Measurements from ENCODE around the gene STARD13. TPM values are rescaled to one million over a fixed set of nuclear protein-coding genes. Genes with fewer than 3 reads are reported as not detected.

Gene STARD13
- total RNA-seq, 1 donor from 2014 or later: 2.0 TPM

DNA sequence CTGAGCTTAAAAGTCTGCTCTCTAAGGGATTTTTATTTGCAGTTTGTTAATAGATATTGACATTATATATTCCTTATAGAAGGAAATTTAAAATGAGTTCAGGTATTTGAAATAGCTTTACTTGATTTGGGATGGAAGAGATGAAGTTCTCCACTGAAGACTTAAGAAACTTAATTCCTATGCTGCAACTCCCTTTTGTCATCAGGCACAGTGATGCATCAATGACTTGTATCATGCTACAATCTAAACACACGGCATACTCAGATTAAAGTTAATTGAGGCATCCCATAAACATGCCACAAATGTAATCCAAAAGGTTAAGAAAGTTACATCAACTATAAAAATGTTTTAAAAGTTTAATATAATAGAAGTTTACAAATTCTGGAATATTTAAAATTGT is 109.0 kb downstream of the STARD13 start:
- Histone ChIP-seq H3K4me1 (no peaks in the 10 kb centered on the region), H3K27me3 (peaks cover 45% of the 10 kb centered on the region), H3K79me2 (ENCODE audit: low read depth) (no peaks in the 10 kb centered on the region), H3K36me3 (no peaks in the 10 kb centered on the region), H4K20me1 (ENCODE audit: low read depth) (no peaks in the 10 kb centered on the region), H3K4me3 (no peak overlapping the region), H3F3A (ENCODE audit: low read depth) (no peaks in the 10 kb centered on the region), H3K9ac (no peak overlapping the region), H3K27ac (no peak overlapping the region), H3K4me2 (no peak overlapping the region), H3K9me3 (ENCODE audit: low read depth) (no peaks in the 10 kb centered on the region), H2AFZ (replicated peaks) (no peak overlapping the region)
- Mint-ChIP-seq H3K4me3 (no peak overlapping the region), H3K4me1 (peaks cover 5% of the 10 kb centered on the region), H3K36me3 (no peaks in the 10 kb centered on the region), H3K27ac (no peak overlapping the region), H3K27me3 (ENCODE audit: insufficient read depth, low read depth) (no peaks in the 10 kb centered on the region), H3K9me3 (no peaks in the 10 kb centered on the region)
- DNase-seq (ENCODE audit: low spot score): no peak
- TF ChIP-seq EZH2phosphoT487 (IDR thresholded peaks at IDR 0.05): no peak
- TF ChIP-seq EZH2 (IDR thresholded peaks at IDR 0.05): no peak
- TF ChIP-seq, protein P1, sequence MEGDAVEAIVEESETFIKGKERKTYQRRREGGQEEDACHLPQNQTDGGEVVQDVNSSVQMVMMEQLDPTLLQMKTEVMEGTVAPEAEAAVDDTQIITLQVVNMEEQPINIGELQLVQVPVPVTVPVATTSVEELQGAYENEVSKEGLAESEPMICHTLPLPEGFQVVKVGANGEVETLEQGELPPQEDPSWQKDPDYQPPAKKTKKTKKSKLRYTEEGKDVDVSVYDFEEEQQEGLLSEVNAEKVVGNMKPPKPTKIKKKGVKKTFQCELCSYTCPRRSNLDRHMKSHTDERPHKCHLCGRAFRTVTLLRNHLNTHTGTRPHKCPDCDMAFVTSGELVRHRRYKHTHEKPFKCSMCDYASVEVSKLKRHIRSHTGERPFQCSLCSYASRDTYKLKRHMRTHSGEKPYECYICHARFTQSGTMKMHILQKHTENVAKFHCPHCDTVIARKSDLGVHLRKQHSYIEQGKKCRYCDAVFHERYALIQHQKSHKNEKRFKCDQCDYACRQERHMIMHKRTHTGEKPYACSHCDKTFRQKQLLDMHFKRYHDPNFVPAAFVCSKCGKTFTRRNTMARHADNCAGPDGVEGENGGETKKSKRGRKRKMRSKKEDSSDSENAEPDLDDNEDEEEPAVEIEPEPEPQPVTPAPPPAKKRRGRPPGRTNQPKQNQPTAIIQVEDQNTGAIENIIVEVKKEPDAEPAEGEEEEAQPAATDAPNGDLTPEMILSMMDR (IDR thresholded peaks at IDR 0.05): no peak

DNA sequence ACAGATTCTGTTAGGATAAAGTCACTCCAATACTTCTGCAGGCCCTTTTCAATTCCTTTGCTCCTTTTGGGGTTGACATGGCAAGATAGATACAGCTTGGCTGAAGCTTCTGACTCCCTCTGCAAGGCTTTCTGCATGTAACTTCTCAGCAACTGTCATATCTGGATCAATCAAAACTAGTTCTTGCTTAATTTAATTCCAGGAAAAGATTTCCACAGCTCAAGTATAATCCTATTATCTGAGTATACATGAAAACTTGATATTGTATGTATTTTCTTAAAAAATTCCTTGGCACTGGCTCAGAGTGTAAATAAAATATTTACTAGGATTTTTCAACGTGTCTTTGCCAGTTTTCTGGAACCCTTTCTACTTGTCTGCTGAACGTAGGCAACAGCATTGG is 109.6 kb downstream of the STARD13 start:
- no peak for DNase-seq (ENCODE audit: low spot score)
- Histone ChIP-seq H3K9me3 (ENCODE audit: low read depth) (no peaks in the 10 kb centered on the region), H3K4me3 (no peak overlapping the region), H3K27me3 (peaks cover 44% of the 10 kb centered on the region), H3K4me2 (no peak overlapping the region), H4K20me1 (ENCODE audit: low read depth) (no peaks in the 10 kb centered on the region), H3K9ac (no peak overlapping the region), H3K4me1 (no peaks in the 10 kb centered on the region), H2AFZ (replicated peaks) (no peak overlapping the region), H3K36me3 (no peaks in the 10 kb centered on the region), H3F3A (ENCODE audit: low read depth) (no peaks in the 10 kb centered on the region), H3K79me2 (ENCODE audit: low read depth) (no peaks in the 10 kb centered on the region), H3K27ac (no peak overlapping the region)
- Mint-ChIP-seq H3K9me3 (no peaks in the 10 kb centered on the region), H3K4me1 (peaks cover 5% of the 10 kb centered on the region), H3K4me3 (no peak overlapping the region), H3K27ac (no peak overlapping the region), H3K27me3 (ENCODE audit: insufficient read depth, low read depth) (no peaks in the 10 kb centered on the region), H3K36me3 (no peaks in the 10 kb centered on the region)
- no peak for TF ChIP-seq EZH2phosphoT487 (IDR thresholded peaks at IDR 0.05)
- TF ChIP-seq EZH2 (IDR thresholded peaks at IDR 0.05): no peak
- TF ChIP-seq, protein P1 (IDR thresholded peaks at IDR 0.05): no peak

DNA sequence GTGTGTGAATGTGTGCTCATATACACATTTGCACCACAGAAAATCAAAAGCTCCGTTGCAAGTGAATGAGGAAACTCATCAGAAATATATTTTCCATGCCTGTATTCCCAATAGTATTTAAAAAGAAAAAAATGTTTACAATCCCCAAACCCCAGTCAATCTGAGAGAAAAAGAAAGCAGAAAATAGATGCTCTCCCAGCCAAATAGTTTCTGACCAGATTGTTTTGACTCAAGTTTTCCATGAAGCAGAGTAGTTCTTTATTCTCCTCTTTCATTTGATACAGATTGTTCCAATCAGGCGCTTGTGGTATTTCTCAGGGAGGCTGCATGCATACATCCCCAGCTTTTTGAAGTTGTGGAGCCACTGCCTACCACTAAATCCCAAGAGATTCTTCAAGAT is 110.6 kb downstream of the STARD13 start:
- Mint-ChIP-seq H3K9me3 (no peaks in the 10 kb centered on the region), H3K4me3 (no peak overlapping the region), H3K27me3 (ENCODE audit: insufficient read depth, low read depth) (no peaks in the 10 kb centered on the region), H3K27ac (no peak overlapping the region), H3K4me1 (peaks cover 5% of the 10 kb centered on the region), H3K36me3 (no peaks in the 10 kb centered on the region)
- Histone ChIP-seq H3K27me3 (peaks cover 33% of the 10 kb centered on the region), H3K4me3 (no peak overlapping the region), H2AFZ (replicated peaks) (no peak overlapping the region), H3K4me1 (no peaks in the 10 kb centered on the region), H3K9me3 (ENCODE audit: low read depth) (no peaks in the 10 kb centered on the region), H3K27ac (no peak overlapping the region), H3K36me3 (no peaks in the 10 kb centered on the region), H3K79me2 (ENCODE audit: low read depth) (no peaks in the 10 kb centered on the region), H3K9ac (no peak overlapping the region), H3F3A (ENCODE audit: low read depth) (no peaks in the 10 kb centered on the region), H4K20me1 (ENCODE audit: low read depth) (no peaks in the 10 kb centered on the region), H3K4me2 (no peak overlapping the region)
- TF ChIP-seq EZH2phosphoT487 (IDR thresholded peaks at IDR 0.05) (no peak), EZH2 (IDR thresholded peaks at IDR 0.05) (no peak)
- TF ChIP-seq, protein P1 (IDR thresholded peaks at IDR 0.05): no peak
- no peak for DNase-seq (ENCODE audit: low spot score)
